NCI-H128 (cell line): ENCODE results near the gene NBDY.
"Not testable (repeated sequence)": the region's sequence is repeated elsewhere in the genome, so short reads cannot be mapped to it uniquely, and the experiment has no call there.

Experiments used
- DNase-seq: peaks from one replicate; lab custom pipeline; 2025; ENCODE audit not compliant: unreplicated experiment; lab: John Stamatoyannopoulos, UW

The NBDY gene, protein sequence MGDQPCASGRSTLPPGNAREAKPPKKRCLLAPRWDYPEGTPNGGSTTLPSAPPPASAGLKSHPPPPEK

DNA sequence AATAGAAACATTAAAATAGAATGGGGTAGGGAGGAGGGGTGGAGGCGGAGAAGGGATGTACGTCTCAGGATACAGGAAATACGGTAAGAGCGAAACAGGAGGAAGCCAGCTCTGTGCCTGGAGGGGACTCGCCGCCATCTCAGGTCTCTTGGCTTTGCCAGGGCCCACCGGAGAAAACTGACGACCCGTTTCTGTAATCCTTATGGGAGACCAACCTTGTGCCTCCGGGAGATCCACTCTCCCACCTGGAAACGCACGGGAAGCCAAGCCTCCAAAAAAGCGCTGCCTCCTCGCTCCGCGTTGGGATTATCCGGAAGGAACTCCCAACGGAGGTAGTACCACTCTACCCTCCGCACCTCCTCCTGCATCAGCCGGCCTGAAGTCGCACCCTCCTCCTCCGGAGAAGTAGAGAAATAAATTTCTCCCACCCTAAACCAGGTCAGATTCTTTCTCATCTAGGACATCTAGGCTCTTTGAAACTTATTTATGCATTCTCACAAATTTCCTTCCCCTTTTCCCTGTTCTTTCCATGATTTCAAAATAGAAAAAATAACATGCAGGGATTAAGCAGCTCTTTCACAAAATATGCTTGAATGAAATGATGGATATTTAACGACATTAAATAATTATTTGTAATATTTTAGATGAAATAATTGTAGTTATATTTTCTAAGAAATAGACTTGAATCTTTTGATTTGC lies at the start of gene NBDY:
Gene NBDY (plus strand): TSS at position 92 of the 699 bp plus-strand sequence. CDS start 111 bp downstream, at position 203.
- DNase-seq = no peak

DNA sequence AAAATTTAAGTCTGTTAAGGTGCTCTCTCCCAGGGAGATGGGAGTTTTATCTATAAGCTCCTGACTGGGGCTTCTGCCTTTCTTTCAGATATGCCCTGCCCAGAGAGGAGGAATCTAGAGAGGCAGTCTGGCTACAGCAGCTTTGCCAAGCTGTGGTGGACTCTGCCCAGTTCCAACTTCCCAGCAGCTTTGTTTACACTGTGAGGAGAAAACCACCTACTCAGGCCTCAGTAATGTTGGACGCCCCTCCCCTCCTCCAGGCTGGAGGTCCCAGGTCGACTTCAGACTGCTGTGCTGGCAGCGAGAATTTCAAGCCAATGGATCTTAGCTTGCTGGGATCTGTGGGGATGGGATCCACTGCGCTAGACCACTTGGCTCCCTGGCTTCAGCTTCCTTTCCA lies 24.5 kb upstream of the NBDY start:
- DNase-seq = not testable (repeated sequence)

DNA sequence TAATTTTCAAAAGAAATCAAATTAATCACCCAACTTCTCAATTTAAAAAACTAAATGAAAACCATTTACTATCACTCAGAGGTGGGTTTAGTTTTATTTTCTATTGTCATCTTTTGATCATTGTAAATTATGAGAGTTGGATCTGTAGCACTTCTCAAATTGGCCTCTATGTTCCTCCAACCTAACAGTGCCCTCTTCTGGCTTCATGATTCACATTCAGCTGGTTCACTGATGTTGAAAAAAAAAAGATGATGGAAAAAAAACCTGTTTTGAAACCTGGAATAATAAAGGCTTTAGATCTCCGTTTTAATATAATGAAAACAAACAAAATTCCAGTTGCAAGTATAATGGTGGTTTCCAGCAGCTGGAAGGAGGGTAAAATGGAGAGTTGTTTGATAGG lies 2.4 kb upstream of the NBDY start:
- no peak for DNase-seq

DNA sequence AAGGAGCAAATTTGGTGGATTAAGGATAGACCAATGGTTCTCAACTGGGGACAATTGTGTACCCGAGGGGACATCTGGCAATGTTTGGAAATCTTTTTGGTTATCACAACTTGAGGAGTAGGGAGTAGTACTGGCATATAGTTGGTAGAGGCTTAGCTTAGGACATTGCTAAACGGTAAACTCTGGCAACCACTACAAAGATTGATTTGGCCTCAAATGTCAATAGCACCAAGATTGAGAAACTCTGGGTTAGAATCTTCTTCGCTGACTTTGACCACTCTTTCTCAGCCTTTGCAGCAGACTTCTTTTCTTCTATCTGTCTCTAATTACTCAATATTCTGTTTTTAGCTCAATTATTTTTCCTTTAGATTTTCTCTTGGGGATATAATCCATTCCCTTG lies 1.5 kb upstream of the NBDY start:
- DNase-seq = no peak

DNA sequence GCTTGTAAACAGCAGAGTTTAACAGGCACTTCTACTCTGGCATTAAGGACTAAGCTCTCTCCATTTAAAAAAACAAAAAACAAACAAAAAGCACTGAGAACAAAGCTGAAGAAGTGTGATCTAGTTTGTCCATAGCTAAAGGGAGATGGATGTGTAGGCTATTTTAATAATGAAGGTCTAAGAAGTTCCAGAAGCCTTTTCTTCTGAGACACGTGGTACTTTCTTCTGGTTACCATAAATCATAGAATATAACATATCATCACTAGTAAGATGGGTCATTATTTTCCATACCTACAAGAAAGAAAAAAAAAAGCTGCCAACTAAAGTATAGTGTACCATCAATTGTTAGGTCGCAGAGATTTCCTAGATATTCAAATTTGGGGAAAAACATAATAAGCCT lies 722 bp upstream of the NBDY start:
- DNase-seq = no peak

DNA sequence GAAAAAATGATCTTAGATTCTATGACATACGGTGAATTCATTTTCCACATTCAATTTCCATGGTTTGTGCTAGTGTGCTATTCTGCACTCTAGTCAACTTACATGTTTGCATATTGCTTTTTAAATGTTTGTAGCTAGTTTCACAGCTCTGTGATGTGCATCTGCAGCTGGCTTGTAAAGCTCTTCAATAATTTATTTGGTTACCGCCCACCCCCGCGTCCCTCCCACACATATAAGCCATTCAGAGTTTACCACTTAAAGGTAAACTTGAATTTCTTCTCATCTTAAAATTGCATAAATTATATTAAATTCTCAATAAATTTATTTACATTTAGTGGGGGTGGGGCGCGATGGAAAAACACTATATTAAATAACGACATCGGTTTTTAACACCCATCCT lies 291 bp upstream of the NBDY start:
- DNase-seq = no peak

DNA sequence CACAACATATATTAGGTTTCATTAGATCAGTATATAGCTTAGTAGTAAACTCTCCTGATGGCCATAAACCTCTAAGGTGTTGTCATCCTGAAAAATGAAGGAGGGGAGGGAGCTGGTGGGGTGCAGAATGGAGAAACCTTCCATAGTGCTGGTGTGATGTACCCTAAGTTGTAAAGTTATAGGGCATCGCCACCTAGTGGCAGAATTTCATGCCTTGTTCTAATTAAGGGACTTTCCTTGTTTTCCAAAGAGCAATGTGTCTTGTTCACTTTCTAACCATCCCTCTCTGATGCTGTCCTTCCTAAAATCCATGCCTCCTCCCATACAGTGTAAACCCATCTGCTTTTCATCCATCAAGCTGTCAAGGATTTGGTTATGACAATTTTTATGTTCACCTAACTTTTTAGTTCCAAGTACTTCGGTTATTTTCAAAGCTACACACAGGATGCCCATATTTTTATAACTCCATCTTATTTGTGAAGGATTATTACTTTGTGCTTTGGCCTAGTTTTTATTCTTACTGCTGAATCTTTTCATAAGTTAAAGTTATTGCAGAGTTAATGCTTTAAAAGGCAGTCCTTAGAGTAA lies 4.5 kb downstream of the NBDY start:
- peak; percentile 6 for DNase-seq

DNA sequence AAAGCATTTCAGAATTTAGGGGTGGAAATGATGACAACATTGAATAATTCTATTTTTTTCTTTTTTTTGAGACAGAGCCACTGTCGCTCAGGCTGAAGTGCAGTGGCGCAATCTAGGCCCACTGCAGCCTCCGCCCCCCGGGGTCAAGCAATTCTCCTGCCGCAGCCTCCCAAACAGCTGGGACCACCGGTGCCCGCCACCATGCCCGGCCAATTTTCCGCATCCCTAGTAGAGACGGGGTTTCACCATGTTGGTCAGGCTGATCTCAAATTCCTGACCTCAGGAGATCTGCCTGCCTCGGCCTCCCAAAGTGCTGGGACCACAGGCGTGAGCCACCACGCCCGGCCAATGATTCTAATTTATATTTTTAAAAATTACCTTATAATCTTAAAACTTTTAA lies 7.2 kb downstream of the NBDY start:
- no peak for DNase-seq

DNA sequence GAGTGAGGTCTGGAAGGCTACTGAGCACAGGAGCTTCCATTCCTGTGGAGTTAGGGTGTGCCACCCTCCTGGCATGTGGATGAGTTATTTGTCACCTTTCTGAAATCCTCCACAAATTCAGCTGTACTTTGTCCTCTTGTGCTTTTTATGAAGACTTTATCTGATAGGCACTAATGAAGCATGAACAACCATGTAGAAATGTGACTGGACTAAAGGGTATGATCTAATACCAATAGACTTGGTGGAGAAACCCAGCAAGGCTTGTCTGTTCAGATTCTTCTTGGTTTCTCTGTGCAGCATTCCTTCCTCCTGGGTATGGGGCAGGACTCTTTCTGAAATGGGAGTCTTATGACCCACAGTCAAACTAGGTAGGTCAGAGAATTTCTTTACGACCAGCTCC lies 9.6 kb downstream of the NBDY start:
- DNase-seq = no peak

DNA sequence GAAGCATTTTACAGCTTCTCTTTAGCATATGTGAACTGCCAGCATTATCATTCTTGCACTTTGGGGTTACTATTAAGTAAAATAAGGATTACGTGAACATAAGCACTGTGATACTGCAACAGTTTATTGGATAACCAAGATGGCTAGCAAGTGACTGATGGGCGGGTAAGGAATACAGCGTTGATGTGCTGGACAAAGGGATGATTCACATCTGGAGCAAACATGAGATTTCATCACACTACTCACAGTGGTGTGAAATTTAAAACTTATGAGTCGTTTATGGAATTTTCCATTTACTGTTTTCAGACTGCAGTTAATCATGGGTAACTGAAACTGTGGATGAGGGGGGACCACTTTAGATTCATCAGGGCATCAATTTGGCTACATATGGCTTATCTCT lies 16.0 kb downstream of the NBDY start:
- DNase-seq = no peak

DNA sequence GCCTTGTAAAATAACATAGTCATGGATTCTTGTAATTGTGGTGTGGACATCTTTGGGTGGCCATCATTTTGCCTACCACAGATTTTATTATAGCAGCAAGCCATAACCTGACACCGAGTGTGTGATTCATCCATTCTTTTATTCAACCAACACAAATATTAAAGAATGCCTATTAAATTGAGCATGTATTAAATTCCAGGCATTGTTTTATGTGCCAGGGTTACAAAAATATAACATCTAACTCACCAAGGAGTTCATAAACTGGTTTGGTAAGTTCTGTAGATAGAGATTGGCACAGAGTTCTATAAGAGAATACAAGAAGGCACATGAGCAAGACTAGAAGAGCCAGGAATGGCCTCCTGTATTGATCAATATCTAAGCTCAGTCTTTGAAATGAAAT lies 18.0 kb downstream of the NBDY start:
- no peak for DNase-seq

DNA sequence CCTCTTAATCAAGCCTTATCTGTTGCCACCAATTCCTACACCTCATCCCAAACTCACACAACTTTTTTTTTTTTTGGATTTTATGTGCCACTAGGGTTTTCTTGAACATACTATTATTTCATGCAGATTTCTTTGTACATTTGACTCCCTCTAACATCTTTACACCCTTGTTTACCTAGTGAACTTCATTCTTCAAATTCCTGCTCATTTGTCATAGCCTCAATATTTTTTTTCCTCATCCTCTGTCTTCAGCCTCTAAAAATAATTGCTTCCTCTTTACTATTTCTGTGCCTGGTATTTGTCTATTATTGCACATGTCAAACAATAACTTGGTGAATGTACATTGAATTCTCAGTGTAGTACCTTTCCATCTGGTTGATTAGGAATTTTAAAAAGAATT lies 22.0 kb downstream of the NBDY start:
- no peak for DNase-seq

DNA sequence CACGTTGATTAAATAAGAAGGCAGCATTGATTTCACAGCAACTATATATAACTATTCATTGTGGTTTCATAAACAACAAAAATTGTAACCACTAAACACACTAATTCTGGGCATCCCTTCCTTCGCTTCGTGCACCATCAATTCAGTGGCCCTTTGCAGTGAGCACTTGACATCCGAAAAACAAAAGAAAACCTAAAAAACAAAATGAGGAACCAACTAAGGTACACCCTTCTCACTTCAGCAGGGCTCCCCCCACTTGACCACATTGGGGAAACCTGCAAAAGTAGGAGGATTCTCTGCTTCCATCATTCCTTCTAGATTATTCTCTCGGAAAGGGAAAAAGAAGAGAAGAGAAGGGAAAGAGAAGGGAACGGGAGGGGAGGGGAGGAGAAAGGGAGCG lies 28.3 kb downstream of the NBDY start:
- no peak for DNase-seq

DNA sequence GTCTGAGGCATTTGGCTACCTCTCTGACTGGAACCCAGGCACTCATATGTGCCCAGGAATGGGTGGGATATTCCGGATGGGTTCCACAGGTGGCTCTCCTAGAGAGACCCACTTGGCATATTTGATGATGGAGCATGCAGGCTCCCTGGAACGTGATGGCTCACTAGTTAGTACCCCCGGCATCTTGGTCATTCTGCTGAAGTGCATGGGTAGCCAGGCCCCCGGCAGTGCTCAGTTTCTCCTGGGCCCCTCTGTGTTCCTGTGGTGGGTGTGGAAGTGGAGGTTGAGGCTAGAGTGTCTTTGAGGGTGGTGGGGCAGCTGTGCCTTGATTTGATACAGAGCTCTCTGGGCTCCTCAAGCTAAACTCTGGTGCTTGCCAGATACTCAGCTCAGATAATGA lies 29.4 kb downstream of the NBDY start:
- no peak for DNase-seq

DNA sequence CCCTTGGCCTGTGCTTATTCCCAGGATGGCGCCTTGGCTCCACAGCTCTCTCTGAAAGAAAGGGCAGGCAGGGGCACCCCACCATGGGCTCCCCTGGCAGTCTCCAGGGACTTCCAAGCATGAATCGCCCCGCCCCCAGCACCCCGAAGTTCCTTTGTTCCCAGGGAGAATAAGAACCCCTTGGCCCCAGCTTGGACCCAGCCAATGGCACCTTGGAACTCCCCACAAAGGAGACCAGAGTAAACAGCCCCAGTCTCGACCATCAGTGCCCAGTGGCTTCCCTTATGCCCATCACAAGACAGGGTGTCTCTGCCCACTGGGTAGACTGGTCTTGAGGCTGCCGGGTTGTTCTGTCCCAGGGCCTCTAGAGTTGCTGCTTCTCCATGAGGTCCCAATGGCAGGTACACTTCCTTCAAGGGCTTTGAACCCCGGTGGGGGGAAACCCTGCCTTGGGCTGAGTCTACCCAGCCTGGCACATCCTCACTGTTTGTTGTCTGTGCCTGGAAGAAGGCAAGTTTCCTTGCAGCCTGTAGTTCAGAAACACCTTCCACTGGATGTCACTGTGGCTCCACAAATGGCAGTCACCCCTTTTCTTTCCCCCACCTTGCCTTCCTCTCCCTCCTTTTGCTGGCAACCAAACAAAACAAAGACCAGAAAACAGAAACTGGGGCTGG lies 30.8 kb downstream of the NBDY start:
- no peak for DNase-seq

DNA sequence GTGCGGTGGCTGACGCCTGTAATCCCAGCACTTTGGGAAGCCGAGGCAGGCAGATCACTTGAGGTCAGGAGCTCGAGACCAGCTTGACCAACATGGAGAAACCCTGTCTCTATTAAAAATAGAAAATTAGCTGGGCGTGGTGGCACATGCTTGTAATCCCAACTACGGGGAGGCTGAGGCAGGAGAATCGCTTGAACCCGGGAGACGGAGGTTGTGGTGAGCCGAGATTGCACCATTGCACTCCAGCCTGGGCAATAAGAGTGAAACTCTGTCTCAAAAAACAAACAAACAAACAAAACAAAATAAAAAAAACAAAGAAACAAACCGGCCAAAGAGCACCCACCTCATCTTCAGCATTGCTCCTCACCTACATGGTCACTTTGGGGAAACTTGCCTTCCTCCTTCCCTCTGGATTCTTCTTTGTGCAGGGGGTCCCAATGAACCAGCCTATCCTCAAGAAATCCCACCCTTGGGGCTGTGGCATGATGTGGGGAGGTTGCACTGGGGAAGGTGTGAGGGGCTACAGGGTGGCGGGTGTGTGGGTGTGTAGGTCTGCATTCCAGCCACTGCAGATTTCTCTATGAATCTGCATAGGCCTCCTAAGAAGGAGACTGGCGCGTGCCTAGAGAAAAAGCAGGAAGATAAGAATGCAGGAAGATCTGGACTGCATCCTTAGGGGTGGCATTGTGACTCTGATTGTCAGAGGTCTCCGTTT lies 31.5 kb downstream of the NBDY start:
- not testable (repeated sequence) for DNase-seq

DNA sequence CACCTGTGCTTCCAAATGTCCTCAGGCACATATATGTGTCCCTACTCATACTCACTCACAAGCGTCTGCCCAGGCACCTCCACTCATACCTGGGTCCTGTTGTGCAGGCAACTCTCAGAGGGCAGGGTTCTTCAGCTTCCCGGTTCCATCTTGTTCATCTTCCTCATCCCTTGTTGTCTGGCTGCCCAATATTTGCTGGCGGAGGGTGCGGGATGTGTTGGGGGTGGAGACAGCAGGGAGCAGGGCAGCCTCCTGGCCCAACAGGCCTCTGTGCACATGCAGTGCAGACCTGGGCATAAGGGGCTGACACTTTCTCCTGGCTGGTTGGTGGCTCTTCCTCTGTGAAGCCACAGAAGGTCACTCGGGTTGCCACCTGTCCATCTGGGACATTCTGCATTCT lies 32.1 kb downstream of the NBDY start:
- DNase-seq = no peak

DNA sequence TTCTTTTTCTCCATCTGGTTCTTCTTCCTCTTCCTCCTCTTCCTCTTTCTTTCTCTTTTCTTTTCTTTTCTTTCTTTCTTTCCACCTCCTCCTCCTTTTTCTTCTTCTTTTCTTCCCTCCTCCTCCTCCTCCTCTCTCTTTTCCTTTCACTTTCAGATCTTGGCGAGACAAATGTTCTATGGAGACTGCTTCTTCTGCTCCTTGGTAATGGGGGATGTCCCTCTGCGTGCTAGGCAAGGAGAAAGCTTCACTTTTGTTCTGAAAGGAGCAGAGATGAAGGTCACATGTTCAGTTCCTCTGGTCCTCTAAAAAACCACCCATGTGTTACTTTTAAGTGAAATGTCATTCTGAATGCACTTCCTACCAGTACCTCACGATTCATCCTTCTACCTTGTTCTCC lies 33.2 kb downstream of the NBDY start:
- DNase-seq = no peak

DNA sequence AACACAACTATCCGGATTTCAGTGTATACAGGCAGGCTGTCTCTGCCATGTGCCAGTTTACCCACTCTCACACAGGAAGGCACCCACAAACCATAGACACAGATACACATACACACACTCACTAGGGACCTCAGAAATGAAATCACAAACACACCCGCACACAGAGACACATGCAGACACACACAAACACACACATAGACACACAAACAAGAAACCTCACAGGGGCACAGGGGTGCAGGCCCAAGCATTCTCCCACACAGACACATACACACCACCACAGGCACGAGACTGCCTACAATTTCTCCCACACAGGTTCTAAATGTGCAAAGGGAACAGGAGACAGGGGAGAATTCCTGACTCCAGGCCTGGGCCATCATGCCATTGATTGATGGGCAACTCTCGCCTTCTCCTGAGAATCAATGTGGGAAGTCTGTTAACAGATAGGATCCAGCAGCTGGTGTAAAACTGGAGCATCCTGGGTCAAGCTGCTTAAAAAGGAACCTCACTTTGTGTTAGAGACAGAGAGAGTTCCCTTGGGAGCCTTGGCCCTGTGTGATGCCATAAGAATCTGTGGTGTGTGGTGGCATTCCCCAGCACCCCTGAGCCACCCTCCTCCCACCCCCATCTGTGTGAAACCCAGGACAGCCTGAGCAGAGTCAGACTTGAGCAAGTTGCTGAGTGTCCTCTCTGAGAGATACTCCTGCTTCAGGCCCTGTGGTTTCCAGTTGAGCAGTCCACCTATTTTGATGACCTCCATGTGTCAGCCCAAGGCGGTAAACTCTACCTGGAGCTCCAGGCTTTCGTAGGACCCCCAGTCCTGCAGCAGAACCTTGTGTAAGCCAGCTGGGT lies 33.9 kb downstream of the NBDY start:
- no peak for DNase-seq

DNA sequence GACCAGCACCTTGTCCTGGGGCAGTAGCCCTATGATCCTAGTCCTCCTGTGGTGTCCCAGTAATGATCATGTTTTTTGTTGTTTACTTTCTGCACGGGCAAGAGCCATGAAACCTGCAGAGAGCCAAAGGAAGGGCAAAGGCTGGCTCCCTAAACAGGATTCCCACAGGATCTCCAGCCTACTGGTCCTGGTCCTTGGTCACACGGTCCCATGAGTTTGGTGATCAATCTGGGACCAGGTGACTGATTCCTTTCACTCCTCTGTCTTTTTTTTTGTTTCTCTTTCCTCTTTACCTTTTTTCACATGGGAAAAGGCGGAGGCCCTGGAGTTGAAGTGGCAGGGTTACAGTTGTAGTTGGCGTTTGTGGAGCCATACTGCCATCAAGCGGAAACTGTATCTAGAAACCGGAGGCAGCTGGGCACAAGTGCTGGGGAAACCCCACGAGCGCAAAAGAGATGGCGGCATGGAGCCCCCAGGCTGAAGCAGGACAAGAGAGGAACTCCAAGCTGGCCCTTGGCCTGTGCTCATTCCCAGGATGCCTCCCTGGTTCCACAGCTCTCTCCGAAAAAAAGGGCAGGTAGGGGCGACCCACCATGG lies 34.6 kb downstream of the NBDY start:
- no peak for DNase-seq
